Suprapubic skin (tissue), 4 donors: ENCODE data around the gene DDX51. TPM values are rescaled to one million over a fixed set of nuclear protein-coding genes. Genes with fewer than 3 reads are reported as not detected.

Experiments used
- DNase-seq, 2 donors: peaks; one replicate each; pipeline ENCODE4 v3.0.0-alpha.2; 2019; ENCODE audit warnings: low spot score in 2 of 2
- H3K27ac ChIP-seq: fragments of 200-600 bp; sonication (generic); one replicate; pipeline ENCODE4 v1.5.1; 2019
- H3K27me3 ChIP-seq: fragments of 200-600 bp; sonication (generic); one replicate; pipeline ENCODE4 v1.5.1; 2019
- H3K36me3 ChIP-seq: fragments of 200-600 bp; sonication (generic); one replicate; pipeline ENCODE4 v1.5.1; 2019
- H3K4me1 ChIP-seq: fragments of 200-600 bp; sonication (generic); one replicate; pipeline ENCODE4 v1.5.1; 2019
- H3K4me3 ChIP-seq: fragments of 200-600 bp; sonication (generic); one replicate; pipeline ENCODE4 v1.5.1; 2019; ENCODE audit warnings: mild to moderate bottlenecking
- H3K9me3 ChIP-seq: fragments of 200-600 bp; sonication (generic); one replicate; pipeline ENCODE4 v1.5.1; 2019
- EP300 ChIP-seq: sonication (generic); formaldehyde crosslinking; IDR thresholded peaks from one replicate; pipeline ENCODE4 v1.6.1; 2017; ENCODE audit warnings: antibody characterized with exemption
- POLR2A ChIP-seq, 2 donors: fragments of 450-650 bp; IDR thresholded peaks; one replicate each; pipeline ENCODE4 v1.6.1; 2017; ENCODE audit warnings: antibody characterized with exemption in 2 of 2, mild to moderate bottlenecking in 2 of 2, moderate library complexity in 2 of 2
- POLR2AphosphoS5 ChIP-seq, 3 donors: sonication (generic); formaldehyde crosslinking; IDR thresholded peaks; one replicate each; pipeline ENCODE4 v1.6.1; 2017; ENCODE audit warnings: antibody characterized with exemption in 3 of 3
- WGBS: methylation state at CpG from one replicate; pipeline ENCODE4 v1.1.5; 2018; 5-methylcytosine and 5-hydroxymethylcytosine counted together
- total RNA-seq, 4 donors: library from RNA; depleted of rRNA; stranded (reverse); fragments of >200 nt; gene quantifications; one replicate each; pipeline ENCODE4 v1.1.0, GENCODE V29; 2016
- TF ChIP-seq, protein P1 (sequence below), 2 donors: fragments of 200-600 bp in 1 of 2; fragments of 450-650 bp in 1 of 2; sonication (generic) in 1 of 2; IDR thresholded peaks; one replicate each; pipeline ENCODE4 v1.5.1; 2016 to 2019; ENCODE audit warnings: antibody characterized with exemption in 2 of 2, mild to moderate bottlenecking in 1 of 2, moderate library complexity in 1 of 2

The DDX51 gene
- total RNA-seq, 4 donors from 2014 or later, result 21.1 to 39.6 (median 23.7) TPM

DNA sequence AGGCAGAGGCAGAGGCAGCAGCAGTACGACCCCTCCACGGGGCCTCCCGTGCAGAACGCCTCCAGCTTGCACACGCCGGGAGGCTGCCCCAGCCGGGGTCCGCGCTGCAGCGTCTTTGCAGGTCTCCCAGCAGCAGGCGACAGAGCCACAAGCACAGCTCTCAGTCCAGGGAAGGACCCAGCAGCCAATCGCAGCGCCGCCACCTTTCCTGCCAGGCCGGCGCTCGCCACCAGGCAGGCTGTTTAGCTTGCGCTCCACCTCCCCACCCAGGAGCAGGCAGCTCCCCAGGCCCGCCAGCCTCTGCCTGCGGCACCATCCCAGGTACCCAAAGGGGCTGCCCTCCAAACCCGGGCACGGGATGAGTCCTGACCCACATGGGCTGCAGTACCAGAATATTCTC, 25.2 kb downstream of the DDX51 start:
- no peak for TF ChIP-seq EP300
- TF ChIP-seq POLR2A (IDR thresholded peaks at IDR 0.05), result no peak
- TF ChIP-seq, protein P1, sequence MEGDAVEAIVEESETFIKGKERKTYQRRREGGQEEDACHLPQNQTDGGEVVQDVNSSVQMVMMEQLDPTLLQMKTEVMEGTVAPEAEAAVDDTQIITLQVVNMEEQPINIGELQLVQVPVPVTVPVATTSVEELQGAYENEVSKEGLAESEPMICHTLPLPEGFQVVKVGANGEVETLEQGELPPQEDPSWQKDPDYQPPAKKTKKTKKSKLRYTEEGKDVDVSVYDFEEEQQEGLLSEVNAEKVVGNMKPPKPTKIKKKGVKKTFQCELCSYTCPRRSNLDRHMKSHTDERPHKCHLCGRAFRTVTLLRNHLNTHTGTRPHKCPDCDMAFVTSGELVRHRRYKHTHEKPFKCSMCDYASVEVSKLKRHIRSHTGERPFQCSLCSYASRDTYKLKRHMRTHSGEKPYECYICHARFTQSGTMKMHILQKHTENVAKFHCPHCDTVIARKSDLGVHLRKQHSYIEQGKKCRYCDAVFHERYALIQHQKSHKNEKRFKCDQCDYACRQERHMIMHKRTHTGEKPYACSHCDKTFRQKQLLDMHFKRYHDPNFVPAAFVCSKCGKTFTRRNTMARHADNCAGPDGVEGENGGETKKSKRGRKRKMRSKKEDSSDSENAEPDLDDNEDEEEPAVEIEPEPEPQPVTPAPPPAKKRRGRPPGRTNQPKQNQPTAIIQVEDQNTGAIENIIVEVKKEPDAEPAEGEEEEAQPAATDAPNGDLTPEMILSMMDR (IDR thresholded peaks at IDR 0.05), result no peak
- TF ChIP-seq POLR2AphosphoS5 (IDR thresholded peaks at IDR 0.05), result no peak
- H3K36me3 ChIP-seq, result peaks cover 74% of the 10 kb centered on the region

DNA sequence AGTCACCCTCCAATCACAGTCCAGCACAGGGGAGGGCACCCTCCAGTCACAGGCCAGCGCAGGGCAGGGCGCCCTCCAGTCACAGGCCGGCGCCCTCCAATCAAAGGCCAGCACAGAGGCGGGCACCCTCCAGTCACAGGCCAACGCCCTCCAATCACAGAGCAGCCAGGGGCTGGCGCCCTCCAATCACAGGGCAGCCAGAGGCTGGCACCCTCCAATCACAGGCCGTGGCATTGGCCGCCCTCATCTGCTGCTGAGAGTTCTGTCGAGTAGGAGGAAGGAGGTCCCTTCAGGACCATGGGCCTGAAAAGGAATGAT, 26.6 kb downstream of the DDX51 start:
- H3K36me3 ChIP-seq, result peaks cover 72% of the 10 kb centered on the region
- no peak overlapping the region for H3K27ac ChIP-seq

More for the DNA sequence above, 25.2 kb downstream of the DDX51 start:
- no peaks in the 10 kb centered on the region for H3K4me1 ChIP-seq
- no peak overlapping the region for H3K27ac ChIP-seq
- no peak overlapping the region for H3K4me3 ChIP-seq
- H3K9me3 ChIP-seq, result no peaks in the 10 kb centered on the region
- 92% methylated on average over 19 of the region's 22 CpGs for WGBS
- H3K27me3 ChIP-seq, result no peaks in the 10 kb centered on the region
- peak in 1 of 2 donors; percentile 49 for DNase-seq

DNA sequence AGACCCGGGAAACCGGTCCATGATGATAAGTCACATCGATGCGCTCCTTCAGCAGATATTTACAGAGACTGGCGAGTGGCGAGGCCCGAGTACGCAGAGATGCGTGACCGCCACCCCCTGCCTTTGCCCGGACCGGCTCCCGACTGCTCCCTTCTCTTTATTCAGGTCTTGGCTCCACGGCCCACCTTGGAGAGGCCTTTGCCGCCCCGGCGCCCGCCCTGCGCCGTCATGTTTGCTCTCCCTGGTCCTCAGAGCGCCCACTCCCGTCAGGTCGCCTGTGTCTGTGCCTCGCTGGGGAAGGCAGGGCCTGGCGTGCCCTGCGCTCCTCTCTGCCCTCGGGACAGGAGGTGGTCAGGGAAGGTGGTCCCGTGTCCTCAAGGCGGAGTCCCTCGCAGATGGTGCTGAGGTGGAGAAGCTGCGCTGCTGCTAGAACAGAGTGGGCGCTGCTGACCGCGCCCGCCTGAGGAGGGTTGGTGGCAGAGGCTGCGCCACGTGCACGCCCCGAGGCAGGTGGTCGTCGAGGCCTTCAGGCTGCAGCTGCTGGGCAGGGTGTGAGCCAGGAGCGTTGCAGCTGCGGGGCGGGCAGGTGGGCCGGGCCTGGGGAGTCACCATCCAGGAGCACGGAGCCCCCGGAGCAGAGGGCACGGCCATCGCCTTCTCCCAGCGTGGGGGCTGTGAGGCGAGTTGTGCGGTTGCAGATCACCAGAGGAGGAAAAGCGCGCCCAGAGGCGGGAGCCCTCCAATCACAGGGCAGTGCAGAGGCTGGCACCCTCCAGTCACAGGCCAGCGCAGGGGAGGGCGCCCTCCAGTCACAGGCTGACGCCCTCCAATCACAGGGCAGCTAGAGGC, 27.2 kb downstream of the DDX51 start:
- no peak overlapping the region for H3K27ac ChIP-seq
- TF ChIP-seq, protein P1 (IDR thresholded peaks at IDR 0.05), result no peak
- TF ChIP-seq POLR2A (IDR thresholded peaks at IDR 0.05) (no peak), EP300 (no peak), POLR2AphosphoS5 (IDR thresholded peaks at IDR 0.05) (no peak)
- H3K4me3 ChIP-seq, result no peak overlapping the region
- no peaks in the 10 kb centered on the region for H3K4me1 ChIP-seq
- peak; percentile 50 to 73 for DNase-seq
- no peaks in the 10 kb centered on the region for H3K27me3 ChIP-seq
- peaks cover 67% of the 10 kb centered on the region for H3K36me3 ChIP-seq
- H3K9me3 ChIP-seq, result no peaks in the 10 kb centered on the region
- WGBS, result 97% methylated on average over 28 of the region's 58 CpGs

More for the DNA sequence above, 26.6 kb downstream of the DDX51 start:
- 93% methylated on average over 10 of the region's 10 CpGs for WGBS
- Histone ChIP-seq H3K9me3 (no peaks in the 10 kb centered on the region), H3K4me1 (no peaks in the 10 kb centered on the region), H3K4me3 (no peak overlapping the region), H3K27me3 (no peaks in the 10 kb centered on the region)
- DNase-seq, result peak in 1 of 2 donors; percentile 28
- TF ChIP-seq POLR2AphosphoS5 (IDR thresholded peaks at IDR 0.05) (no peak), POLR2A (IDR thresholded peaks at IDR 0.05) (no peak), EP300 (no peak)
- TF ChIP-seq, protein P1 (IDR thresholded peaks at IDR 0.05), result no peak

DNA sequence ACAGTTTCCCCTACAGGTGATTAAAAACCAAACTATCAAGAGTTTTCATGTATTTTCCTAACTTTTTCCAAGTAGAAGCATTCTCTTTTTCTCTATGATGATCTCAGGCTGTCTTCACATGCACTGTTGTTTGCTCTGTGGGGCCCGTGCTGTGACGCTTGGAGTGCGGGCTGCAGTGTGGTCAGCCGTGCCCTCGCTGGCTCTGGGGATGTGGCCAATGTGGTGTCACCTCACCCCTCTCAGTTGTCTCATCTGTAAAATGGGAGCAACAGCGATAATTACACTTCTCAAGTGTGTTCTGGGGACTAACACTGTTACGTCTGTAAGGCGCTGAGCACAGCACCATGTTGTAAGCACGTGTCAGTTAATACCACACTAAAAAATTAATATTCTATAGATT, 28.6 kb downstream of the DDX51 start:
- WGBS, result 96% methylated on average over 9 of the region's 9 CpGs
- DNase-seq, result peak; percentile 7 to 38
- H3K4me3 ChIP-seq, result no peak overlapping the region
- TF ChIP-seq POLR2AphosphoS5 (IDR thresholded peaks at IDR 0.05) (no peak), POLR2A (IDR thresholded peaks at IDR 0.05) (no peak), EP300 (no peak)
- TF ChIP-seq, protein P1 (IDR thresholded peaks at IDR 0.05), result no peak
- H3K9me3 ChIP-seq, result no peaks in the 10 kb centered on the region
- H3K36me3 ChIP-seq, result peaks cover 68% of the 10 kb centered on the region
- H3K27me3 ChIP-seq, result no peaks in the 10 kb centered on the region
- no peak overlapping the region for H3K27ac ChIP-seq
- no peaks in the 10 kb centered on the region for H3K4me1 ChIP-seq

DNA sequence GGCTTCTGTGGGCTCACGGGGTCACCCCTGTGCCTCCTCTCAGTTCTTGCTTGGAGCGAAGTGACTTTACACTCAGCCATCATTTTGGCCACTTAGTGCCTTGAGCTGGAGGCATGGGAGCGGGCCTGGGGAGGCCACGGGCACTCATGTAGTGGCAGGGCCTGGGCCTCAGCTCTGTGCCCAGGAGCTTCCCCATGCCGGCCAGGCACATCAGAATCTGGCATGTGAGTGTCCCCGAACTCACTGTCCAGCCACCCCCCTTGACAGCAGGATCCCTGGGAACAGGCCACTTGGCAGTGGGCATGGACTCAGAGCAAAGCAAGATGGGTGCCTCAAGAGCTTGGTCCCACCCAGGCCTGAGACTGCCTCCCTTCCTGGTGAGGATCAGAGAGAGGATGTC, 29.5 kb downstream of the DDX51 start:
- peaks cover 72% of the 10 kb centered on the region for H3K36me3 ChIP-seq
- H3K4me1 ChIP-seq, result no peaks in the 10 kb centered on the region
- TF ChIP-seq POLR2AphosphoS5 (IDR thresholded peaks at IDR 0.05) (no peak), EP300 (no peak), POLR2A (IDR thresholded peaks at IDR 0.05) (no peak)
- TF ChIP-seq, protein P1 (IDR thresholded peaks at IDR 0.05), result no peak
- H3K4me3 ChIP-seq, result no peak overlapping the region
- H3K27ac ChIP-seq, result no peak overlapping the region
- H3K27me3 ChIP-seq, result no peaks in the 10 kb centered on the region
- 82% methylated on average over 2 of the region's 6 CpGs for WGBS
- H3K9me3 ChIP-seq, result no peaks in the 10 kb centered on the region
- peak in 1 of 2 donors; percentile 67 for DNase-seq
